Glutamatergic neuron (in vitro differentiated cells): ENCODE data around the gene PANX2. TPM values are rescaled to one million over a fixed set of nuclear protein-coding genes. Genes with fewer than 3 reads are reported as not detected.

Experiments
- DNase-seq: peaks from one replicate; pipeline ENCODE4 v3.0.0; 2022
- H3K27ac Mint-ChIP-seq: one replicate; pipeline ENCODE4 v1.8.0; 2020; ENCODE audit warnings: mild to moderate bottlenecking, mixed read lengths, inconsistent platforms; ENCODE audit not compliant: unreplicated experiment
- H3K27me3 Mint-ChIP-seq: one replicate; pipeline ENCODE4 v1.8.0; 2020; ENCODE audit warnings: mild to moderate bottlenecking, moderate library complexity, mixed read lengths, inconsistent platforms; ENCODE audit not compliant: unreplicated experiment
- H3K36me3 Mint-ChIP-seq: one replicate; pipeline ENCODE4 v1.8.0; 2020; ENCODE audit warnings: mild to moderate bottlenecking, mixed read lengths, inconsistent platforms; ENCODE audit not compliant: unreplicated experiment
- H3K4me1 Mint-ChIP-seq: one replicate; pipeline ENCODE4 v1.8.0; 2020; ENCODE audit warnings: mild to moderate bottlenecking, low read depth, mixed read lengths, inconsistent platforms; ENCODE audit not compliant: unreplicated experiment
- H3K4me3 Mint-ChIP-seq: one replicate; pipeline ENCODE4 v1.8.0; 2020; ENCODE audit warnings: mild to moderate bottlenecking, mixed read lengths, inconsistent platforms; ENCODE audit not compliant: unreplicated experiment
- H3K9me3 Mint-ChIP-seq: one replicate; pipeline ENCODE4 v1.8.0; 2020; ENCODE audit warnings: mild to moderate bottlenecking, moderate library complexity, mixed read lengths, inconsistent platforms; ENCODE audit not compliant: unreplicated experiment
- total RNA-seq: library from RNA; stranded (reverse); fragmentation: NEBNext Ultra II Directional; extraction: Animal tissue kit (Norgen Biotek cat#: 25700); gene quantifications from one replicate; pipeline ENCODE4 v1.2.1, GENCODE V29; 2021; ENCODE audit not compliant: unreplicated experiment
- TF ChIP-seq, protein P1 (sequence below): fragments of 200-600 bp; sonication (generic); IDR thresholded peaks from one replicate; pipeline ENCODE4 v1.5.0; 2021; ENCODE audit not compliant: partially characterized antibody, unreplicated experiment

Gene PANX2
- total RNA-seq, 1 donor from 2014 or later: 1.8 TPM

DNA sequence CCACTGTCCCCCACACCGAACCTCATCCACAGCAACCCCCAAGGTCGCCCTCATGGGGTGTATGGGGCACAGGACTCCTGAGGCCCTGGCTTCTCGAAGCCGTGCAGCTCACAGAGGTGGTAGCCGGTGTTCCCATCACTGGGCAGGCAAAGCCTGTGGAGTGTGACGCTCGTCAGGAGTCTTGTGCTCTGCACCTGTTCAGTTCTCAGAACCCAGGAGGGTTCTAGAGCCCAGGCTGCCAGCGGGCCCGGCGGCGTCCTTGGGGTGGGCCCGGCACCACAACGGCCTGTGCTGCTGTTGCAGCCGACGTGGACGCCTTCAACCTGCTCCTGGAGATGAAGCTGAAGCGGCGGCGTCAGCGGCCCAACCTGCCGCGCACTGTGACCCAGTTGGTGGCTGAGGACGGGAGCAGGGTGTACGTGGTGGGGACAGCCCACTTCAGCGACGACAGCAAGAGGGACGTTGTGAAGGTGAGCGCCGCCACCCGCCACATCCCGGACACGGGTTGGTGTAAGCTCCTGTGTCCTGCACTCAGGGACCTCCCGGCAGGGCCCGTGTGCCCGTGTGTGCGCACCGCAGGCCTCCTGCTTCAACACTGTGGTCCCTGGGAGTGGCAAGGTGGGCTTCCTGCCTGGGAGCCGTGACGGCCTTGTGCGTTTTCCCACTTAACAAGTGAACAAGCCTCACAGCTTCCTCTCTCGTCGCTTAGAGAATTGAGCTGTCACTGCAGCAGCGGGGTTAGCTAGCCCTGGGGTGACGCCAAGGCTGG, 23.7 kb downstream of the PANX2 start:
- no peak for DNase-seq
- TF ChIP-seq, protein P1, sequence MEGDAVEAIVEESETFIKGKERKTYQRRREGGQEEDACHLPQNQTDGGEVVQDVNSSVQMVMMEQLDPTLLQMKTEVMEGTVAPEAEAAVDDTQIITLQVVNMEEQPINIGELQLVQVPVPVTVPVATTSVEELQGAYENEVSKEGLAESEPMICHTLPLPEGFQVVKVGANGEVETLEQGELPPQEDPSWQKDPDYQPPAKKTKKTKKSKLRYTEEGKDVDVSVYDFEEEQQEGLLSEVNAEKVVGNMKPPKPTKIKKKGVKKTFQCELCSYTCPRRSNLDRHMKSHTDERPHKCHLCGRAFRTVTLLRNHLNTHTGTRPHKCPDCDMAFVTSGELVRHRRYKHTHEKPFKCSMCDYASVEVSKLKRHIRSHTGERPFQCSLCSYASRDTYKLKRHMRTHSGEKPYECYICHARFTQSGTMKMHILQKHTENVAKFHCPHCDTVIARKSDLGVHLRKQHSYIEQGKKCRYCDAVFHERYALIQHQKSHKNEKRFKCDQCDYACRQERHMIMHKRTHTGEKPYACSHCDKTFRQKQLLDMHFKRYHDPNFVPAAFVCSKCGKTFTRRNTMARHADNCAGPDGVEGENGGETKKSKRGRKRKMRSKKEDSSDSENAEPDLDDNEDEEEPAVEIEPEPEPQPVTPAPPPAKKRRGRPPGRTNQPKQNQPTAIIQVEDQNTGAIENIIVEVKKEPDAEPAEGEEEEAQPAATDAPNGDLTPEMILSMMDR: no peak
- H3K4me1 Mint-ChIP-seq: peaks cover 11% of the 10 kb centered on the region
- H3K4me3 Mint-ChIP-seq: no peak overlapping the region
- H3K27ac Mint-ChIP-seq: no peak overlapping the region
- peaks cover 3% of the 10 kb centered on the region for H3K9me3 Mint-ChIP-seq
- H3K27me3 Mint-ChIP-seq: peaks cover 5% of the 10 kb centered on the region
- no peaks in the 10 kb centered on the region for H3K36me3 Mint-ChIP-seq

DNA sequence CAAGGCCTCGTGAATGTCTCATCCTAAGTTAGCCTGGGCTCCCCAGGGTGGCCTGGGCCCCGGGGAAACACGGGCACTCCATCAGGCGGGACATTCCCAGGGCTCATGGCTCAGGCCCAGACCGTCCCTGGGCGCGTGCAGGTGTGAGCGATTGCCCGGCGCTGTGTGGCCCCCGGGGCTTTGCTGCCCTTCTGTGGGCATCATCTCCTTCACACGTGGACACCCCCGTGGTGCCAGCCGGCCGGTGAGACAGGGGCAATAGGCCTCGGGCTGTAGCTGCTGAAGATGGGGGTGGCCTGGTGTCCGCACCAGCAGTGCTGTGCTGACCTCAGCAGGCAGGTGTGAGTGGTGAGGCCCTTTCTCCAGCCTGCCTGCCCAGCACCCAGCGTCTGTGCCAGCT, 25.7 kb downstream of the PANX2 start:
- no peaks in the 10 kb centered on the region for H3K36me3 Mint-ChIP-seq

GRCh38 chr22:50197000-50197800, 26.7 kb downstream of the PANX2 start:
- TF ChIP-seq, protein P1: no peak
- Mint-ChIP-seq H3K27me3 (peaks cover 5% of the 10 kb centered on the region), H3K36me3 (no peaks in the 10 kb centered on the region), H3K27ac (no peak overlapping the region), H3K4me1 (peaks cover 4% of the 10 kb centered on the region), H3K9me3 (peaks cover 4% of the 10 kb centered on the region), H3K4me3 (no peak overlapping the region)
- no peak for DNase-seq

More for the DNA sequence above, 25.7 kb downstream of the PANX2 start:
- Mint-ChIP-seq H3K4me1 (peaks cover 4% of the 10 kb centered on the region), H3K27me3 (peaks cover 4% of the 10 kb centered on the region), H3K9me3 (peaks cover 3% of the 10 kb centered on the region), H3K27ac (no peak overlapping the region), H3K4me3 (no peak overlapping the region)
- DNase-seq: no peak
- TF ChIP-seq, protein P1: no peak

GRCh38 chr22:50197856-50198623, 27.5 kb downstream of the PANX2 start:
- H3K4me3 Mint-ChIP-seq: no peak overlapping the region
- TF ChIP-seq, protein P1: no peak
- no peak overlapping the region for H3K27ac Mint-ChIP-seq

More at GRCh38 chr22:50197856-50198623, 27.5 kb downstream of the PANX2 start:
- Mint-ChIP-seq H3K4me1 (peaks cover 8% of the 10 kb centered on the region), H3K36me3 (no peaks in the 10 kb centered on the region), H3K9me3 (peaks cover 9% of the 10 kb centered on the region), H3K27me3 (peaks cover 10% of the 10 kb centered on the region)
- DNase-seq: no peak
